GM06990 (cell line): Measurements from ENCODE around the gene OAS2.
"Not testable (repeated sequence)": the region's sequence is repeated elsewhere in the genome, so short reads cannot be mapped to it uniquely, and the experiment has no call there.

ENCODE experiments used
- DNase-seq: peaks from one replicate; pipeline ENCODE4 v3.0.0-alpha.2; 2011; ENCODE audit not compliant: insufficient read length; ENCODE audit errors: extremely low read depth
- H3K27me3 ChIP-seq: replicated peaks from 2 replicates; pipeline ENCODE4 v1.6.0; 2011; ENCODE audit warnings: low read length; ENCODE audit not compliant: control insufficient read depth, insufficient read depth
- H3K36me3 ChIP-seq: 2 replicates; pipeline ENCODE4 v1.5.1; 2011; ENCODE audit warnings: low read length; ENCODE audit not compliant: control insufficient read depth, insufficient read depth
- H3K4me3 ChIP-seq: replicated peaks from 2 replicates; pipeline ENCODE4 v1.5.1; 2011; ENCODE audit warnings: low read depth, mild to moderate bottlenecking, control low read depth, low read length
- TF ChIP-seq, protein P1 (sequence below): IDR thresholded peaks from 2 replicates; pipeline ENCODE4 v1.5.1; 2011; ENCODE audit warnings: low read length, control low read depth, mild to moderate bottlenecking, inconsistent platforms; ENCODE audit not compliant: insufficient read depth, poor library complexity, severe bottlenecking

The OAS2 gene

DNA sequence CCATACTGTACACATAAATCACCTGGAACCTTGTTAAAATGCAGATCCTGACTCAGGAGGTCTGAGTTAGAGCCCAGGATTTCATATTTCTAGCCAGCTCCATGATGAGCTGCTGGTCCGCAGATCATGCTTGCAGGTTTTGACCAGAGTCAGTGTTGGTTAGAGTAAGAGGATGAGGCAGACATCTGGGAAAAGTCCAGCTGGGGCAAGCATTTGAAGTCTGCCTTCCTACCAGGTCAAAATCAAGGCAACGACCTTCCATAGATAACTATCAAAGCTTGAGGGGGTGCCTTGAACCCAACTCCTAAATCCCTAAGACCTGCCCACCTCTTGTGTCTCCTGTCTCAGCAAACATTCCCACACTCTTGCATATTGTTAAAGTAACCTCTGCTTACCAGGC lies 9.2 kb downstream of the OAS2 start:
- DNase-seq = no peak
- Histone ChIP-seq H3K27me3 (no peaks in the 10 kb centered on the region), H3K36me3 (peaks cover 31% of the 10 kb centered on the region), H3K4me3 (no peak overlapping the region)
- TF ChIP-seq, protein P1, sequence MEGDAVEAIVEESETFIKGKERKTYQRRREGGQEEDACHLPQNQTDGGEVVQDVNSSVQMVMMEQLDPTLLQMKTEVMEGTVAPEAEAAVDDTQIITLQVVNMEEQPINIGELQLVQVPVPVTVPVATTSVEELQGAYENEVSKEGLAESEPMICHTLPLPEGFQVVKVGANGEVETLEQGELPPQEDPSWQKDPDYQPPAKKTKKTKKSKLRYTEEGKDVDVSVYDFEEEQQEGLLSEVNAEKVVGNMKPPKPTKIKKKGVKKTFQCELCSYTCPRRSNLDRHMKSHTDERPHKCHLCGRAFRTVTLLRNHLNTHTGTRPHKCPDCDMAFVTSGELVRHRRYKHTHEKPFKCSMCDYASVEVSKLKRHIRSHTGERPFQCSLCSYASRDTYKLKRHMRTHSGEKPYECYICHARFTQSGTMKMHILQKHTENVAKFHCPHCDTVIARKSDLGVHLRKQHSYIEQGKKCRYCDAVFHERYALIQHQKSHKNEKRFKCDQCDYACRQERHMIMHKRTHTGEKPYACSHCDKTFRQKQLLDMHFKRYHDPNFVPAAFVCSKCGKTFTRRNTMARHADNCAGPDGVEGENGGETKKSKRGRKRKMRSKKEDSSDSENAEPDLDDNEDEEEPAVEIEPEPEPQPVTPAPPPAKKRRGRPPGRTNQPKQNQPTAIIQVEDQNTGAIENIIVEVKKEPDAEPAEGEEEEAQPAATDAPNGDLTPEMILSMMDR = no peak

DNA sequence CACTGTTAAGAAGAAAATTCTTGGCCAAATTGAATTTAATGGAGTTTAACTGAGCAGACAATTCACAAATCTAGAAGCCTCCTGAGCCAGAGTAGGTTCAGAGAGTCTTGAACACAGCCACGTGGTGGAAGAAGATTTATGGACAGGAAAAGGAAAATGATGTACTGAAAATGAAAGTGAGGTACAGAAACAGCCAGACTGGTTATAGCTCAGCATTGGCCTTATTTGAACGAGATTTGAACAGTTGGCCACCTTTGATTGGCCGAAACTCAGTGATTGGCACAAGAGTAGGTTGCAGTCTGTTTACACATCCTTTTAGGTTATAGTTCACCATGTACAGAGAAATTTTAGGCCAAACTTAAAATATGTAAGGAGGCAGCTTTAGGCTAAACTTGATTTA lies 9.9 kb downstream of the OAS2 start:
- Histone ChIP-seq H3K4me3 (no peak overlapping the region), H3K36me3 (peaks cover 31% of the 10 kb centered on the region), H3K27me3 (no peaks in the 10 kb centered on the region)
- no peak for DNase-seq
- TF ChIP-seq, protein P1 = no peak

DNA sequence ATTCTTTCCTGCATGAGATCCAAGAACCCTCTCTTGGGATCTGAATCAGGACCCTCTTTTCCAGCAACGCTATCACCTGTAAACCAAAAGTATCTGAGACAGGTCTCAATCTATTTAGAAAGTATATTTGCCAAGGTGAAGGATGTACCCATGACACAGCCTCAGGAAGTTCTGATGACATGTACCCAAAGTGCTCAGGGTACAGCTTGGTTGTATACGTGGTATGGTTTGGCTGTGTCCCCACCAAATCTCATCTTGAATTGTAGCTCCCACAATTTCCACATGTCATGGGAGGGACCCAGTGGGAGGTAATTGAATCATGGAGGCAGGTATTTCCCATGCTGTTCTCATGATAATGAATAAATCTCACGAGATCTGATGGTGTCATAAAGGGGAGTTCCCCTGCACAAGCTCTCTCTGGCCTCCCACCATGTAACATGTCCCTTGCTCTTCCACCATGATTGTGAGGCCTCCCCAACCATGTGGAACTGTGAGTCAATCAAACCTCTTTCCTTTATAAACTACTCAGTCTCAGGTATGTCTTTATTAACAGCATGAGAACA lies 10.6 kb downstream of the OAS2 start:
- H3K27me3 ChIP-seq, H3K4me3 ChIP-seq, DNase-seq: not testable (repeated sequence)
- peaks cover 33% of the 10 kb centered on the region for H3K36me3 ChIP-seq

DNA sequence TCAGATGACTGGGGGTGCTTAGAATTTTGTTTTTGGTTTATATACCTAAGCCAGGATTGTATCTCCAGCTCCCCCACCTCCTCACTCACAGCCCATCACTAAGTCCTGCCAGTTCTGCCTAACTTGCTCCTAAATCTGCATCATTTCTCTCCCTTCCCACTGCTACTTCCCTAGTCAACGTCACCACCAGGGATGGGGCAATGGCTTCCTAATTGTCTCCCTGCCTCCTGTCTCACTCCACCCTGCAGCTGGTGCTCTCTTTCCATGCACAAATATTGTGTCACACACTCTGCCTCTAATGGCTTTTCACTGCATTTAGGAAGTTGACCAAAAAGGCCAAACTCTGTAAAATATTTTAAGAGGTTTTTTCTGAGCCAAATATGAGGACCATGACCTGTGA lies 11.5 kb downstream of the OAS2 start:
- TF ChIP-seq, protein P1 = no peak
- H3K4me3 ChIP-seq = no peak overlapping the region
- peaks cover 35% of the 10 kb centered on the region for H3K36me3 ChIP-seq
- no peak for DNase-seq
- H3K27me3 ChIP-seq = no peaks in the 10 kb centered on the region

DNA sequence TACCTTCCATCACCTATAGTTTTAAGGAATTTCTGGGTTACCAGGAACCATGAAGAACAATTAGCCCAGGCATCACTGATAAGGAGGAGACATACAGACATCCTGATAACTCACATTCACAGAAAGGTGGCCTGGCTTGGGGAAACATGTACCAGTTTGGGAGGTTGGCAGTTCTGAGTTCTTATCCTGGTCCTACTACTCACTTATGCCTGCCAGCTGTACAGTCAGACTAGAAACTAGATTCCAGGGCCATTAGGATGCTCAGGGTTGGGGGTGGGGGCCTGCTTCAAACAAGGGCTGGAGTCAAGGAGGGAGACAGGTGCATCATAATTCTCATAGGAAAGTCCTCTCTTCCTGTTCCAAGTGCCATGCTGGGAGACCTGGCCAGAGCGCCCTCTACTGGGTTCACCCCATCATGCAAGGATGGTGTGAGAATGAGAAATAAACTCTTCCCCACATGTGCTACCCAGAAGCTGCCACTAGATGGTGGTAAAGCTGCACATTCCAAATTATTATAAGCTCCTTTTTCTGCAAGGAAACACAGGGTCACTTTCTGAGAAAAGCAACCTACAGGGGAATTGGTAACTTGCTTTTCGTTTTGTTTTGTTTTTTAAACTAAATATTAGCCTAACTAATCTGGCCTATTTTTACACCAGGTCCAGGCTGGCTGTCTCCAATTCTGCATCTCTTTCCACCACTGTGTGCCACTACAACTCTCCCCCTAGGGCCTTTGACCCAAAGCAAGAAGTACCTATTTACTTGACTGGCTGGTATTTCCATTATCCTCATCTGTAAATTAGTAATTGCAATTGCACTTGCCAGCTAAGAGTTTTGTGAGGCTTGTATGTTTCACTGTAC lies 14.5 kb downstream of the OAS2 start:
- H3K36me3 ChIP-seq = peaks cover 40% of the 10 kb centered on the region
- DNase-seq = peak; percentile 24
- no peaks in the 10 kb centered on the region for H3K27me3 ChIP-seq
- TF ChIP-seq, protein P1 = peak; percentile 94
- H3K4me3 ChIP-seq = no peak overlapping the region

DNA sequence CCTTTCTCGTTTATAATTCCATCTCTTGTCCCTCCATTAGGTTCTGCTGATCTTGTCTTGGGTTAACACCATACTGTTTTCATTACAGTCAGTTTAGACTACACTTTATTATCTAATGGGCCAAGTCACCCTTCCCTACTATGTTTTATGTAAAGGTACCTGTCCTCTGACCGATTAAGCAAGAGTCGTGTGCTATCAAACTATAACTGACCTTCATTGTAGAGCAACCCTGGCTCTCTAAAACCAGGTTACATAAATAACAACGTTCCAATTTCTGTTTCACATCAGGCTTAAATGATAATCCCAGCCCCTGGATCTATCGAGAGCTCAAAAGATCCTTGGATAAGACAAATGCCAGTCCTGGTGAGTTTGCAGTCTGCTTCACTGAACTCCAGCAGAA lies 16.7 kb downstream of the OAS2 start:
- H3K36me3 ChIP-seq = peaks cover 39% of the 10 kb centered on the region
- H3K4me3 ChIP-seq = no peak overlapping the region
- no peaks in the 10 kb centered on the region for H3K27me3 ChIP-seq
- TF ChIP-seq, protein P1 = no peak
- no peak for DNase-seq
